Measurements from ENCODE around the gene NPFFR1. TPM values are rescaled to one million over a fixed set of nuclear protein-coding genes. Genes with fewer than 3 reads are reported as not detected.

The NPFFR1 gene
- total and polyA plus RNA-seq, 10 of the 15 experiments (the other 5 are each of a cell fraction or from before 2014, with no cell fraction given) = 0.03 TPM; not detected in 9

DNA sequence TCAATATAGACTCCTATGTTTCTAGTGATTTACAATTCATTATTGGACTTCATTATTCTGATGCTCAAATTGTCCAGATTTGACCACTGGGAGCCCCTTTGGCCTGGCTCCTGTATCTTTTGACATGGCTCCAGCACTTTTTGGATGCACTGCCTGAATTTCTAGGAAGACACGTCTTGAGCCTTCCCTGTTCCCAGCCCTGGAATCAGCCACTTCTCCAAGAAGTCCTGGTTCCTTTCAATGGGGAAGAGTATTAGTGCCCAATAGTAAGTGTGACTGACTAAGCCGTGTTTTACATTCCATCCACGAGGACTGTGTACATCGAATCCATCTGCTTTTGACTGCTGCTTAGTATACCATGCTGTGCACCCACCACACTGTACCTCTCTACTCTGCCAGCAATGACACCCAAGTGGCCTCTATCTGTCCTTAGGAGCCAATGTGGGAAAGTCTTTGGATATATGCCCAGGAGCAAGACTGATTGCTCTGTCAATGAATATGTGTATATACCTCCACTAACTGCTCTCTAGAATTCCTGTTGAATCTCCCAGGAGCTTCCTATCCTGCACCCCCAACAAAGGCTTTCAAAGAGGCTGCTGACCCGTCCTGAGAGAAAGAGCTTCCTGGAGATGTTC lies 23.2 kb upstream of the NPFFR1 start:
- no peak overlapping the region for H3K27ac ChIP-seq (ENCODE audit: control insufficient read depth, insufficient read depth)
- intact Hi-C loops (cut with micrococcal nuclease; ENCODE audit: unreplicated experiment) (no loop called here), in situ Hi-C loops (cut with MboI) (no loop called here)
- CTCF ChIA-PET = interaction anchor here (0.6 to 2.0 kb wide), 3 partner anchors 12 to 305 kb away, joined by 3 to 5 read pairs (median 3); no protein-coding TSS in a partner anchor
- POLR2A ChIA-PET = interaction anchor here (0.6 kb wide), 1 partner anchor 93 kb away, joined by 3 read pairs; no protein-coding TSS in a partner anchor
- ATAC-seq (no peak), DNase-seq (ENCODE audit: low read depth, low spot score) (no peak), FAIRE-seq (no peak)
- H4K20me1 ChIP-seq (ENCODE audit: control insufficient read depth, insufficient read depth) = no peaks in the 10 kb centered on the region
- TF ChIP-seq, protein P1, sequence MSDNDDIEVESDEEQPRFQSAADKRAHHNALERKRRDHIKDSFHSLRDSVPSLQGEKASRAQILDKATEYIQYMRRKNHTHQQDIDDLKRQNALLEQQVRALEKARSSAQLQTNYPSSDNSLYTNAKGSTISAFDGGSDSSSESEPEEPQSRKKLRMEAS (IDR thresholded peaks at IDR 0.05; ENCODE audit: low read depth, low read length) = no peak
- no peak for TF ChIP-seq ZNF217 (IDR thresholded peaks at IDR 0.05)
- no peak for TF ChIP-seq JUND (IDR thresholded peaks at IDR 0.05; ENCODE audit: low read depth, low read length)
- no peak for TF ChIP-seq BACH1 (IDR thresholded peaks at IDR 0.05; ENCODE audit: borderline replicate concordance)
- SMC1A ChIA-PET (ENCODE audit: uncharacterized antibody, unreplicated experiment) = interaction anchor here (0.9 to 1.2 kb wide), 2 partner anchors 11 to 42 kb away, joined by 3 to 4 read pairs; no protein-coding TSS in a partner anchor
- no peak overlapping the region for H3K4me2 ChIP-seq (ENCODE audit: control insufficient read depth, insufficient read depth)
- RAD21 ChIA-PET (ENCODE audit: unreplicated experiment) = no interaction called here
- H3K36me3 ChIP-seq (ENCODE audit: control insufficient read depth in 2 of 2, insufficient read depth in 2 of 2, low read length in 1 of 2) = no peaks in the 10 kb centered on the region; a peak in 2 of 4 replicates
- BruUV-seq (replicated peaks) = no TSS peak
- H3K4me3 ChIP-seq = no peak overlapping the region
- WGBS (ENCODE audit: insufficient coverage, insufficient replicate concordance, low lambda C conversion rate, missing lambda C conversion rate) = 97% methylated on average over 5 of the region's 5 CpGs
- H3K79me2 ChIP-seq (ENCODE audit: control insufficient read depth, insufficient read depth, low read length) = no peaks in the 10 kb centered on the region
- H3K9ac ChIP-seq (ENCODE audit: control insufficient read depth, insufficient read depth, low read length) = no peak overlapping the region
- no peaks in the 10 kb centered on the region for H3K27me3 ChIP-seq (replicated peaks in 1 of 2; ENCODE audit: control insufficient read depth in 2 of 2, insufficient read depth in 2 of 2, low read length in 1 of 2)
- no peaks in the 10 kb centered on the region for H3K9me3 ChIP-seq (replicated peaks; ENCODE audit: control insufficient read depth, insufficient read depth, low read length)
- no peaks in the 10 kb centered on the region for H3K4me1 ChIP-seq (ENCODE audit: control insufficient read depth, insufficient read depth, low read length)
- no peak overlapping the region for H2AFZ ChIP-seq (ENCODE audit: control insufficient read depth, low read depth, low read length)

DNA sequence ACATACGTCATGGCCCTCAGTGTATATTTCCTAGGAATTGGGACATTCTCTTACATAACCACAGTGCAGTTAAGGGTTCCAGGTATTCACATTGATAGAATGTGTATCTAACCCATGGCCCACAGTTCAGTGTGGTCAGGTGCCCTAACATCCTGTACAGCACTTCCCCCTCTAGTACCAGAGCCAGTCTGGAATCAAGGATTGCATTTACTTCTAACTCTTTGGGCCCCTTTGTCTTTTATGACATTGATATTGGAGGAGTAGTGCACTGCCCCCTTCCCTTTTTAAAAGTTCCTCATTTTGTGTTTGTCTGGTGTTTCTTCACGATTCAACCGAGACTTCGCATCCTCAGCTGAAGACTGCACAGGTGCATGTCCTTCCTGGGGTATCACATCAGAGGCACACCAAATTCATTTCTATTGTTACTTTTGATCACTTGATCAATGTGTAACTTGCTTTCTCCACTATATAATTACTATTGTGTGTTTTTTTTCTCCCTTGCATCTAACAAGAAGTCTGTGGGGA lies 22.4 kb upstream of the NPFFR1 start:
- FAIRE-seq (no peak), DNase-seq (ENCODE audit: low read depth, low spot score) (no peak), ATAC-seq (no peak)
- H3K27ac ChIP-seq (ENCODE audit: control insufficient read depth, insufficient read depth) = no peak overlapping the region
- no peaks in the 10 kb centered on the region; a peak in 2 of 4 replicates for H3K36me3 ChIP-seq (ENCODE audit: control insufficient read depth in 2 of 2, insufficient read depth in 2 of 2, low read length in 1 of 2)
- H3K4me1 ChIP-seq (ENCODE audit: control insufficient read depth, insufficient read depth, low read length) = no peaks in the 10 kb centered on the region
- H4K20me1 ChIP-seq (ENCODE audit: control insufficient read depth, insufficient read depth) = no peaks in the 10 kb centered on the region
- WGBS (ENCODE audit: insufficient coverage, insufficient replicate concordance, low lambda C conversion rate, missing lambda C conversion rate) = 86% methylated on average over 4 of the region's 4 CpGs
- no peak overlapping the region for H3K4me2 ChIP-seq (ENCODE audit: control insufficient read depth, insufficient read depth)
- H3K9me3 ChIP-seq (replicated peaks; ENCODE audit: control insufficient read depth, insufficient read depth, low read length) = no peaks in the 10 kb centered on the region
- RAD21 ChIA-PET (ENCODE audit: unreplicated experiment) = no interaction called here
- CTCF ChIA-PET = interaction anchor here (0.9 kb wide), 1 partner anchor 47 kb away, joined by 3 read pairs; no protein-coding TSS in a partner anchor
- in situ Hi-C loops (cut with MboI) = no loop called here
- POLR2A ChIA-PET = no interaction called here
- H2AFZ ChIP-seq (ENCODE audit: control insufficient read depth, low read depth, low read length) = no peak overlapping the region
- H3K4me3 ChIP-seq = no peak overlapping the region
- H3K9ac ChIP-seq (ENCODE audit: control insufficient read depth, insufficient read depth, low read length) = no peak overlapping the region
- no peaks in the 10 kb centered on the region for H3K27me3 ChIP-seq (replicated peaks in 1 of 2; ENCODE audit: control insufficient read depth in 2 of 2, insufficient read depth in 2 of 2, low read length in 1 of 2)
- BruUV-seq (replicated peaks) = no TSS peak
- intact Hi-C loops (cut with micrococcal nuclease; ENCODE audit: unreplicated experiment) = no loop called here
- no peaks in the 10 kb centered on the region for H3K79me2 ChIP-seq (ENCODE audit: control insufficient read depth, insufficient read depth, low read length)
- SMC1A ChIA-PET (ENCODE audit: uncharacterized antibody, unreplicated experiment) = interaction anchor here (0.6 kb wide), 1 partner anchor 205 kb away, joined by 4 read pairs; no protein-coding TSS in a partner anchor
- TF ChIP-seq, protein P2, sequence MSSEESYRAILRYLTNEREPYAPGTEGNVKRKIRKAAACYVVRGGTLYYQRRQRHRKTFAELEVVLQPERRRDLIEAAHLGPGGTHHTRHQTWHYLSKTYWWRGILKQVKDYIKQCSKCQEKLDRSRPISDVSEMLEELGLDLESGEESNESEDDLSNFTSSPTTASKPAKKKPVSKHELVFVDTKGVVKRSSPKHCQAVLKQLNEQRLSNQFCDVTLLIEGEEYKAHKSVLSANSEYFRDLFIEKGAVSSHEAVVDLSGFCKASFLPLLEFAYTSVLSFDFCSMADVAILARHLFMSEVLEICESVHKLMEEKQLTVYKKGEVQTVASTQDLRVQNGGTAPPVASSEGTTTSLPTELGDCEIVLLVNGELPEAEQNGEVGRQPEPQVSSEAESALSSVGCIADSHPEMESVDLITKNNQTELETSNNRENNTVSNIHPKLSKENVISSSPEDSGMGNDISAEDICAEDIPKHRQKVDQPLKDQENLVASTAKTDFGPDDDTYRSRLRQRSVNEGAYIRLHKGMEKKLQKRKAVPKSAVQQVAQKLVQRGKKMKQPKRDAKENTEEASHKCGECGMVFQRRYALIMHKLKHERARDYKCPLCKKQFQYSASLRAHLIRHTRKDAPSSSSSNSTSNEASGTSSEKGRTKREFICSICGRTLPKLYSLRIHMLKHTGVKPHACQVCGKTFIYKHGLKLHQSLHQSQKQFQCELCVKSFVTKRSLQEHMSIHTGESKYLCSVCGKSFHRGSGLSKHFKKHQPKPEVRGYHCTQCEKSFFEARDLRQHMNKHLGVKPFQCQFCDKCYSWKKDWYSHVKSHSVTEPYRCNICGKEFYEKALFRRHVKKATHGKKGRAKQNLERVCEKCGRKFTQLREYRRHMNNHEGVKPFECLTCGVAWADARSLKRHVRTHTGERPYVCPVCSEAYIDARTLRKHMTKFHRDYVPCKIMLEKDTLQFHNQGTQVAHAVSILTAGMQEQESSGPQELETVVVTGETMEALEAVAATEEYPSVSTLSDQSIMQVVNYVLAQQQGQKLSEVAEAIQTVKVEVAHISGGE (CRISPR knock-in tag; IDR thresholded peaks at IDR 0.05) = no peak
- no peak for TF ChIP-seq ZNF622 (IDR thresholded peaks at IDR 0.05)
- TF ChIP-seq, protein P3, sequence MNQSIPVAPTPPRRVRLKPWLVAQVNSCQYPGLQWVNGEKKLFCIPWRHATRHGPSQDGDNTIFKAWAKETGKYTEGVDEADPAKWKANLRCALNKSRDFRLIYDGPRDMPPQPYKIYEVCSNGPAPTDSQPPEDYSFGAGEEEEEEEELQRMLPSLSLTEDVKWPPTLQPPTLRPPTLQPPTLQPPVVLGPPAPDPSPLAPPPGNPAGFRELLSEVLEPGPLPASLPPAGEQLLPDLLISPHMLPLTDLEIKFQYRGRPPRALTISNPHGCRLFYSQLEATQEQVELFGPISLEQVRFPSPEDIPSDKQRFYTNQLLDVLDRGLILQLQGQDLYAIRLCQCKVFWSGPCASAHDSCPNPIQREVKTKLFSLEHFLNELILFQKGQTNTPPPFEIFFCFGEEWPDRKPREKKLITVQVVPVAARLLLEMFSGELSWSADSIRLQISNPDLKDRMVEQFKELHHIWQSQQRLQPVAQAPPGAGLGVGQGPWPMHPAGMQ (IDR thresholded peaks at IDR 0.05; ENCODE audit: borderline replicate concordance) = no peak
- TF ChIP-seq, protein P4, sequence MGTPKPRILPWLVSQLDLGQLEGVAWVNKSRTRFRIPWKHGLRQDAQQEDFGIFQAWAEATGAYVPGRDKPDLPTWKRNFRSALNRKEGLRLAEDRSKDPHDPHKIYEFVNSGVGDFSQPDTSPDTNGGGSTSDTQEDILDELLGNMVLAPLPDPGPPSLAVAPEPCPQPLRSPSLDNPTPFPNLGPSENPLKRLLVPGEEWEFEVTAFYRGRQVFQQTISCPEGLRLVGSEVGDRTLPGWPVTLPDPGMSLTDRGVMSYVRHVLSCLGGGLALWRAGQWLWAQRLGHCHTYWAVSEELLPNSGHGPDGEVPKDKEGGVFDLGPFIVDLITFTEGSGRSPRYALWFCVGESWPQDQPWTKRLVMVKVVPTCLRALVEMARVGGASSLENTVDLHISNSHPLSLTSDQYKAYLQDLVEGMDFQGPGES (IDR thresholded peaks at IDR 0.05) = no peak
- TF ChIP-seq, protein P5, sequence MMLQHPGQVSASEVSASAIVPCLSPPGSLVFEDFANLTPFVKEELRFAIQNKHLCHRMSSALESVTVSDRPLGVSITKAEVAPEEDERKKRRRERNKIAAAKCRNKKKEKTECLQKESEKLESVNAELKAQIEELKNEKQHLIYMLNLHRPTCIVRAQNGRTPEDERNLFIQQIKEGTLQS (IDR thresholded peaks at IDR 0.05; ENCODE audit: borderline replicate concordance, extremely low read depth, low read depth, low read length) = no peak
